Measurements from ENCODE around the gene TMEM100. TPM values are rescaled to one million over a fixed set of nuclear protein-coding genes. Genes with fewer than 3 reads are reported as not detected.

TMEM100 gene
- total and polyA plus RNA-seq, 2 experiments from 2014 or later: 0.10 to 0.73 TPM

- TF ChIP-seq CTCF (conservative IDR thresholded peaks at IDR 0.05; ENCODE audit: low read depth in 2 of 2): no peak
- no peak for TF ChIP-seq CREB1 (CRISPR knock-in tag; IDR thresholded peaks at IDR 0.05; ENCODE audit: low read depth)
- no peak for TF ChIP-seq REST (IDR thresholded peaks at IDR 0.05; ENCODE audit: unreplicated experiment)
- TF ChIP-seq STAT1 (IDR thresholded peaks at IDR 0.05; ENCODE audit: unreplicated experiment): no peak
- no peak for TF ChIP-seq ZNF331 (CRISPR knock-in tag; IDR thresholded peaks at IDR 0.05; ENCODE audit: low read depth)
- TF ChIP-seq EZH2phosphoT487 (IDR thresholded peaks at IDR 0.05; ENCODE audit: unreplicated experiment): no peak
- no peak for TF ChIP-seq NANOG (IDR thresholded peaks at IDR 0.05; ENCODE audit: borderline replicate concordance)
- TF ChIP-seq ETS1 (IDR thresholded peaks at IDR 0.05): no peak
Measured at GRCh38 chr17:55680686-55681341, 41.9 kb downstream of the TMEM100 start (continued).

- no peaks in the 10 kb centered on the region for H4K20me1 ChIP-seq (replicated peaks; ENCODE audit: insufficient read depth)
- no peaks in the 10 kb centered on the region for H3K36me3 ChIP-seq (ENCODE audit: insufficient read depth)
- H3K27ac Mint-ChIP-seq: no peak overlapping the region
- H3K4me3 ChIP-seq: no peak overlapping the region
- no peaks in the 10 kb centered on the region for H3F3A ChIP-seq (replicated peaks; ENCODE audit: low read depth)
- H3K4me1 ChIP-seq (ENCODE audit: insufficient read depth): no peaks in the 10 kb centered on the region
- no peak overlapping the region for H3K4me3 Mint-ChIP-seq
- H3K79me2 ChIP-seq (replicated peaks; ENCODE audit: insufficient read depth): no peaks in the 10 kb centered on the region
- ATAC-seq: no peak
- H3K36me3 Mint-ChIP-seq (ENCODE audit: low read depth): peaks cover 7% of the 10 kb centered on the region; the same call in 2 of the 3 replicates
- no peak overlapping the region for H2AFZ ChIP-seq
- H3K4me2 ChIP-seq: no peak overlapping the region
- peaks cover 8% of the 10 kb centered on the region; the same call in 1 of the 2 replicates for H3K9me2 ChIP-seq (ENCODE audit: insufficient read depth)
- peaks cover 6% of the 10 kb centered on the region; the same call in 2 of the 3 replicates for H3K9me3 Mint-ChIP-seq
- H3K27ac ChIP-seq (ENCODE audit: low read depth): no peak overlapping the region
- no peaks in the 10 kb centered on the region for H3K27me3 Mint-ChIP-seq (ENCODE audit: insufficient read depth, low read depth, poor library complexity)
- DNase-seq (ENCODE audit: low spot score): no peak
- H3K27me3 ChIP-seq (ENCODE audit: insufficient read depth): no peaks in the 10 kb centered on the region
- TF ChIP-seq ZNF114 (CRISPR knock-in tag; IDR thresholded peaks at IDR 0.05): no peak
- TF ChIP-seq NANOG (IDR thresholded peaks at IDR 0.05; ENCODE audit: borderline replicate concordance): no peak
- TF ChIP-seq CREB1 (CRISPR knock-in tag; IDR thresholded peaks at IDR 0.05; ENCODE audit: low read depth): no peak
- peaks cover 9% of the 10 kb centered on the region for H3K4me1 Mint-ChIP-seq
Measured at GRCh38 chr17:55677446-55677845, 45.2 kb downstream of the TMEM100 start.
